Panc1 (cell line): Measurements from ENCODE around the gene SLFNL1.

Experiments
- CTCF ChIP-seq: fragments of 450-650 bp; IDR thresholded peaks from 2 replicates; pipeline ENCODE4 v1.5.1; 2017; ENCODE audit warnings: mild to moderate bottlenecking
- POLR2AphosphoS5 ChIP-seq: IDR thresholded peaks from 2 replicates; pipeline ENCODE4 v1.6.1; 2012; ENCODE audit warnings: mild to moderate bottlenecking, low read depth, low read length, moderate library complexity
- REST ChIP-seq, 2 experiments: IDR thresholded peaks; 2 replicates each; pipeline ENCODE4 v1.6.1; 2011 to 2012; ENCODE audit warnings: low read depth in 2 of 2, control low read depth in 1 of 2, low read length in 1 of 2, mild to moderate bottlenecking in 1 of 2, moderate library complexity in 1 of 2; ENCODE audit not compliant: insufficient read depth in 1 of 2
- SIN3A ChIP-seq: IDR thresholded peaks from 2 replicates; pipeline ENCODE4 v1.6.1; 2012; ENCODE audit warnings: low read depth, mild to moderate bottlenecking, low read length, moderate library complexity, borderline replicate concordance; ENCODE audit not compliant: insufficient read depth

GRCh38 chr1:41038110-41038509 lies 16.6 kb upstream of the SLFNL1 start:
- peak; percentile 56 for TF ChIP-seq CTCF
- no peak for TF ChIP-seq POLR2AphosphoS5
- no peak for TF ChIP-seq SIN3A
- TF ChIP-seq REST (IDR thresholded peaks at IDR 0.05; ENCODE audit: insufficient read depth in 1 of 2, low read depth in 2 of 2, low read length in 1 of 2): no peak
